Fibroblast of lung (primary cell): ENCODE results near the gene SPPL2B. TPM values are rescaled to one million over a fixed set of nuclear protein-coding genes. Genes with fewer than 3 reads are reported as not detected.
A peak's percentile ranks its signal among the peaks of the same experiment; 100 is the strongest.
"Not testable (repeated sequence)": the region's sequence is repeated elsewhere in the genome, so short reads cannot be mapped to it uniquely, and the experiment has no call there.

Experiments used
- DNase-seq, 2 donors: peaks; one replicate each; pipeline versions ENCODE4 v3.0.0 to v3.0.0-alpha.2; 2010; ENCODE audit warnings: low read depth in 2 of 2
- H2AFZ ChIP-seq: 2 replicates; pipeline ENCODE4 v1.5.1; 2012; ENCODE audit warnings: low read length, control low read depth, inconsistent platforms
- H3K27ac ChIP-seq: 2 replicates; pipeline ENCODE4 v1.5.1; 2011; ENCODE audit warnings: low read length, control low read depth; ENCODE audit not compliant: insufficient read depth
- H3K27me3 ChIP-seq: 2 replicates; pipeline ENCODE4 v1.5.1; 2011; ENCODE audit warnings: mild to moderate bottlenecking, low read length; ENCODE audit not compliant: control insufficient read depth, insufficient read depth
- H3K36me3 ChIP-seq: 2 replicates; pipeline ENCODE4 v1.5.1; 2011; ENCODE audit warnings: low read length; ENCODE audit not compliant: control insufficient read depth, insufficient read depth
- H3K4me1 ChIP-seq: 2 replicates; pipeline ENCODE4 v1.5.1; 2011; ENCODE audit warnings: low read length; ENCODE audit not compliant: control insufficient read depth, insufficient read depth; ENCODE audit errors: extremely low read depth
- H3K4me2 ChIP-seq: 2 replicates; pipeline ENCODE4 v1.5.1; 2011; ENCODE audit warnings: low read length, control low read depth; ENCODE audit not compliant: insufficient read depth; ENCODE audit errors: extremely low read depth
- H3K4me3 ChIP-seq, 4 experiments: fragments of 200-600 bp in 1 of 4; sonication (generic) in 1 of 4; replicated peaks in 1 of 4; 2 replicates each; pipeline ENCODE4 v1.5.1; 2011 to 2016; ENCODE audit warnings: low read length in 4 of 4, low read depth in 3 of 4, mild to moderate bottlenecking in 3 of 4, control low read depth in 2 of 4, inconsistent platforms in 1 of 4, mixed read lengths in 1 of 4; ENCODE audit not compliant: insufficient read depth in 1 of 4; ENCODE audit errors: control extremely low read depth in 1 of 4
- H3K79me2 ChIP-seq: 2 replicates; pipeline ENCODE4 v1.5.1; 2012; ENCODE audit warnings: mild to moderate bottlenecking, low read length, inconsistent platforms; ENCODE audit not compliant: control insufficient read depth, insufficient read depth
- H3K9ac ChIP-seq: 2 replicates; pipeline ENCODE4 v1.5.1; 2011; ENCODE audit warnings: mild to moderate bottlenecking, low read length, control low read depth; ENCODE audit not compliant: insufficient read depth
- H3K9me3 ChIP-seq: 2 replicates; pipeline ENCODE4 v1.5.1; 2012; ENCODE audit warnings: low read depth, low read length; ENCODE audit not compliant: control insufficient read depth, insufficient read depth
- H4K20me1 ChIP-seq: 2 replicates; pipeline ENCODE4 v1.5.1; 2011; ENCODE audit warnings: low read length; ENCODE audit not compliant: control insufficient read depth, insufficient read depth; ENCODE audit errors: extremely low read depth
- CTCF ChIP-seq, 2 donors: IDR thresholded peaks in 1 of 2; conservative IDR thresholded peaks in 1 of 2; 1 replicate in 1 of 2; 2 replicates in 1 of 2; pipeline ENCODE4 v1.5.1; 2011 to 2012; ENCODE audit warnings: low read length in 2 of 2, control low read depth in 1 of 2, inconsistent platforms in 1 of 2, low read depth in 1 of 2, mild to moderate bottlenecking in 1 of 2
- EZH2 ChIP-seq: IDR thresholded peaks from 2 replicates; pipeline ENCODE4 v1.5.1; 2012; ENCODE audit warnings: low read length, control low read depth, mild to moderate bottlenecking; ENCODE audit errors: missing control alignments
- polyA plus RNA-seq, 2 donors: library from polyadenylated mRNA; depleted of rRNA in 1 of 2; stranded (reverse) in 1 of 2; unstranded in 1 of 2; fragments of >200 nt; gene quantifications; 2 replicates each; pipeline ENCODE4 v1.2.1, GENCODE V29; 2011 to 2012; ENCODE audit warnings: missing spikeins in 1 of 2
- total RNA-seq: library from RNA; depleted of rRNA; stranded (reverse); fragments of >200 nt; gene quantifications from 2 replicates; pipeline ENCODE4 v1.2.1, GENCODE V29; 2014

SPPL2B gene
- total and polyA plus RNA-seq, 2 donors (not counting 1 experiment from before 2014, with no cell fraction given), result 16.0 to 23.8 TPM

GRCh38 chr19:2345076-2345475 is 16.6 kb downstream of the SPPL2B start:
- Histone ChIP-seq H3K9me3 (no peaks in the 10 kb centered on the region), H3K79me2 (no peaks in the 10 kb centered on the region), H3K27me3 (no peaks in the 10 kb centered on the region), H3K4me3 (no peak overlapping the region), H3K4me2 (no peak overlapping the region), H4K20me1 (no peaks in the 10 kb centered on the region), H3K9ac (no peak overlapping the region), H3K27ac (no peak overlapping the region), H2AFZ (no peak overlapping the region), H3K4me1 (no peaks in the 10 kb centered on the region), H3K36me3 (peaks cover 14% of the 10 kb centered on the region)
- DNase-seq, result no peak
- TF ChIP-seq CTCF (conservative IDR thresholded peaks at IDR 0.05 in 1 of 2, IDR thresholded peaks at IDR 0.05 in 1 of 2; ENCODE audit: low read depth in 1 of 2, low read length in 2 of 2), result no peak

- Histone ChIP-seq H2AFZ (no peak overlapping the region), H3K79me2 (no peaks in the 10 kb centered on the region), H3K36me3 (peaks cover 12% of the 10 kb centered on the region), H3K27ac (no peak overlapping the region), H3K4me1 (no peaks in the 10 kb centered on the region), H3K4me2 (no peak overlapping the region), H4K20me1 (no peaks in the 10 kb centered on the region), H3K4me3 (no peak overlapping the region), H3K9me3 (no peaks in the 10 kb centered on the region), H3K27me3 (no peaks in the 10 kb centered on the region), H3K9ac (no peak overlapping the region)
- DNase-seq, result peak in 1 of 2 donors; percentile 15
- TF ChIP-seq CTCF (conservative IDR thresholded peaks at IDR 0.05 in 1 of 2, IDR thresholded peaks at IDR 0.05 in 1 of 2; ENCODE audit: low read depth in 1 of 2, low read length in 2 of 2) (no peak), EZH2 (no peak)
Measured at GRCh38 chr19:2345794-2346663, 17.5 kb downstream of the SPPL2B start.

- H3K4me1 ChIP-seq, H3K79me2 ChIP-seq, H3K4me3 ChIP-seq, H3K9ac ChIP-seq, H3K4me2 ChIP-seq, DNase-seq, H3K27ac ChIP-seq, H3K27me3 ChIP-seq, H4K20me1 ChIP-seq, H3K9me3 ChIP-seq, H2AFZ ChIP-seq, H3K36me3 ChIP-seq: not testable (repeated sequence)
Measured at GRCh38 chr19:2349818-2350217, 21.3 kb downstream of the SPPL2B start.
